IMR-90 (cell line): ENCODE results near the gene ADAMTS13. TPM values are rescaled to one million over a fixed set of nuclear protein-coding genes. Genes with fewer than 3 reads are reported as not detected.
A peak's percentile ranks its signal among the peaks of the same experiment; 100 is the strongest.

ENCODE experiments used
- ATAC-seq: fragments of 200-7000 bp; cut with Tn5 transposase; 2 replicates; pipeline ENCODE4 v1.9.1; 2020; ENCODE audit warnings: low read depth, mild to moderate bottlenecking, moderate library complexity
- BruUV-seq: library from RNA; stranded (reverse); fragments of 400-500 nt; replicated peaks from 2 replicates; lab custom pipeline; 2021; lab: Mats Ljungman, UMichigan
- CTCF ChIA-PET: fragments of 300-600 bp; formaldehyde crosslinking; extraction: SDS; loops from one replicate; lab custom pipeline; 2021; ENCODE audit warnings: antibody characterized with exemption; lab: Yijun Ruan, JAX
- POLR2A ChIA-PET: fragments of 300-600 bp; sonication (Branson Sonifier 250); formaldehyde crosslinking; loops from one replicate; lab custom pipeline; 2022; ENCODE audit warnings: antibody characterized with exemption; ENCODE audit not compliant: unreplicated experiment; lab: Charles Lee
- DNase-seq: peaks from one replicate; pipeline ENCODE4 v3.0.0; 2013
- H2AFZ ChIP-seq: replicated peaks from 2 replicates; pipeline ENCODE3; 2013; ENCODE audit warnings: low read length, mild to moderate bottlenecking; ENCODE audit not compliant: poor library complexity
- H2AK5ac ChIP-seq: 2 replicates; pipeline ENCODE4 v1.6.1; 2013; ENCODE audit warnings: low read depth, low read length, inconsistent platforms
- H2AK9ac ChIP-seq: replicated peaks from 2 replicates; pipeline ENCODE3; 2013; ENCODE audit warnings: mild to moderate bottlenecking, low read depth, low read length, moderate library complexity; ENCODE audit not compliant: poor library complexity
- H2BK120ac ChIP-seq: 2 replicates; pipeline ENCODE4 v1.6.1; 2013; ENCODE audit warnings: low read depth, low read length, inconsistent platforms
- H2BK15ac ChIP-seq: 3 replicates; pipeline ENCODE4 v1.6.1; 2013; ENCODE audit warnings: low read depth, low read length, inconsistent platforms
- H2BK20ac ChIP-seq: 2 replicates; pipeline ENCODE4 v1.6.1; 2013; ENCODE audit warnings: low read depth, mild to moderate bottlenecking, inconsistent platforms, low read length, moderate library complexity
- H2BK5ac ChIP-seq: 2 replicates; pipeline ENCODE4 v1.6.1; 2013; ENCODE audit warnings: mild to moderate bottlenecking, low read depth, low read length, inconsistent platforms; ENCODE audit not compliant: poor library complexity, severe bottlenecking
- H3K14ac ChIP-seq: replicated peaks from 2 replicates; pipeline ENCODE4 v1.6.1; 2013; ENCODE audit warnings: low read depth, low read length, inconsistent platforms
- H3K18ac ChIP-seq: 2 replicates; pipeline ENCODE4 v1.6.1; 2013; ENCODE audit warnings: low read depth, low read length, control low read depth
- H3K23ac ChIP-seq: 2 replicates; pipeline ENCODE4 v1.6.1; 2013; ENCODE audit warnings: low read depth, low read length, inconsistent platforms
- H3K27ac ChIP-seq: 2 replicates; pipeline ENCODE4 v1.5.1; 2013; ENCODE audit warnings: mild to moderate bottlenecking, control low read depth, low read length; ENCODE audit not compliant: insufficient read depth
- H3K27me3 ChIP-seq: 2 replicates; pipeline ENCODE4 v1.6.1; 2013; ENCODE audit warnings: low read length; ENCODE audit not compliant: control insufficient read depth, insufficient read depth
- H3K36me3 ChIP-seq: 2 replicates; pipeline ENCODE4 v1.6.1; 2013; ENCODE audit warnings: low read length, mixed read lengths; ENCODE audit not compliant: control insufficient read depth, insufficient read depth
- H3K4ac ChIP-seq: 2 replicates; pipeline ENCODE4 v1.6.1; 2013; ENCODE audit warnings: low read depth, low read length, inconsistent platforms
- H3K4me1 ChIP-seq: 2 replicates; pipeline ENCODE4 v1.6.1; 2013; ENCODE audit warnings: low read length, mixed read lengths; ENCODE audit not compliant: control insufficient read depth, insufficient read depth
- H3K4me2 ChIP-seq: 2 replicates; pipeline ENCODE4 v1.6.1; 2013; ENCODE audit warnings: low read depth, mild to moderate bottlenecking, control low read depth, low read length, moderate library complexity
- H3K4me3 ChIP-seq: 2 replicates; pipeline ENCODE4 v1.5.1; 2013; ENCODE audit warnings: low read depth, mild to moderate bottlenecking, control low read depth, low read length, moderate library complexity; ENCODE audit not compliant: insufficient read depth
- H3K56ac ChIP-seq: 2 replicates; pipeline ENCODE4 v1.6.1; 2013; ENCODE audit warnings: low read length, inconsistent platforms; ENCODE audit not compliant: insufficient read depth; ENCODE audit errors: extremely low read depth
- H3K79me1 ChIP-seq, 2 experiments: 2 replicates each; pipeline ENCODE4 v1.6.1; 2013; ENCODE audit warnings: low read length in 2 of 2, inconsistent platforms in 1 of 2, low read depth in 1 of 2
- H3K9ac ChIP-seq: 2 replicates; pipeline ENCODE4 v1.6.1; 2013; ENCODE audit warnings: low read depth, low read length, control low read depth
- H3K9me1 ChIP-seq: 2 replicates; pipeline ENCODE4 v1.6.1; 2013; ENCODE audit warnings: low read length, inconsistent platforms; ENCODE audit not compliant: insufficient read depth
- H3K9me3 ChIP-seq: 2 replicates; pipeline ENCODE4 v1.6.1; 2013; ENCODE audit warnings: low read length; ENCODE audit not compliant: control insufficient read depth, insufficient read depth
- H4K20me1 ChIP-seq: 2 replicates; pipeline ENCODE4 v1.6.1; 2013; ENCODE audit warnings: low read length, inconsistent platforms; ENCODE audit not compliant: insufficient read depth
- H4K5ac ChIP-seq: 2 replicates; pipeline ENCODE4 v1.6.1; 2013; ENCODE audit warnings: mild to moderate bottlenecking, low read depth, low read length, control low read depth
- H4K8ac ChIP-seq, 2 experiments: 2 replicates each; pipeline ENCODE4 v1.6.1; 2013; ENCODE audit warnings: low read depth in 2 of 2, low read length in 2 of 2, control low read depth in 1 of 2, inconsistent platforms in 1 of 2
- H4K91ac ChIP-seq: 2 replicates; pipeline ENCODE4 v1.6.1; 2013; ENCODE audit warnings: low read depth, low read length, inconsistent platforms; ENCODE audit not compliant: insufficient read depth
- BHLHE40 ChIP-seq: fragments of 150-350 bp; IDR thresholded peaks from 2 replicates; pipeline ENCODE4 v1.6.1; 2016; ENCODE audit warnings: mild to moderate bottlenecking, low read depth, low read length
- CEBPB ChIP-seq: IDR thresholded peaks from 2 replicates; pipeline ENCODE4 v1.6.1; 2012; ENCODE audit warnings: low read depth, low read length, improper control_type of control experiment
- CHD1 ChIP-seq: IDR thresholded peaks from 2 replicates; pipeline ENCODE4 v1.6.1; 2012; ENCODE audit warnings: low read depth, low read length, improper control_type of control experiment
- CTCF ChIP-seq: conservative IDR thresholded peaks from 2 replicates; pipeline ENCODE4 v1.5.1; 2012; ENCODE audit warnings: mild to moderate bottlenecking, low read depth, low read length, improper control_type of control experiment
- ELK1 ChIP-seq: fragments of 150-350 bp; IDR thresholded peaks from 2 replicates; pipeline ENCODE4 v1.6.1; 2016; ENCODE audit warnings: low read depth, mild to moderate bottlenecking, low read length, moderate library complexity, borderline replicate concordance
- FOS ChIP-seq: fragments of 150-350 bp; IDR thresholded peaks from 2 replicates; pipeline ENCODE4 v1.6.1; 2016; ENCODE audit warnings: low read depth, low read length
- MAFK ChIP-seq: IDR thresholded peaks from 2 replicates; pipeline ENCODE4 v1.6.1; 2012; ENCODE audit warnings: low read depth, low read length, improper control_type of control experiment
- MAZ ChIP-seq: IDR thresholded peaks from 2 replicates; pipeline ENCODE4 v1.6.1; 2012; ENCODE audit warnings: low read depth, mild to moderate bottlenecking, low read length, improper control_type of control experiment, moderate library complexity, borderline replicate concordance
- MXI1 ChIP-seq: IDR thresholded peaks from 2 replicates; pipeline ENCODE4 v1.6.1; 2012; ENCODE audit warnings: low read depth, mild to moderate bottlenecking, low read length, moderate library complexity, borderline replicate concordance
- NFE2L2 ChIP-seq: fragments of 150-350 bp; IDR thresholded peaks from 2 replicates; pipeline ENCODE4 v1.6.1; 2016; ENCODE audit warnings: low read depth, mild to moderate bottlenecking, low read length
- POLR2A ChIP-seq: IDR thresholded peaks from 2 replicates; pipeline ENCODE4 v1.6.1; 2012; ENCODE audit warnings: mild to moderate bottlenecking, low read depth, low read length
- RAD21 ChIP-seq: IDR thresholded peaks from 2 replicates; pipeline ENCODE4 v1.6.1; 2012; ENCODE audit warnings: low read length, improper control_type of control experiment
- RCOR1 ChIP-seq: IDR thresholded peaks from 2 replicates; pipeline ENCODE4 v1.6.1; 2012; ENCODE audit warnings: mild to moderate bottlenecking, low read length, improper control_type of control experiment; ENCODE audit not compliant: insufficient replicate concordance
- RFX5 ChIP-seq: IDR thresholded peaks from 2 replicates; pipeline ENCODE4 v1.8.0; 2012; ENCODE audit warnings: low read depth, mild to moderate bottlenecking, low read length, moderate library complexity
- SMC3 ChIP-seq: fragments of 150-350 bp; IDR thresholded peaks from 2 replicates; pipeline ENCODE4 v1.6.1; 2016; ENCODE audit warnings: low read depth, mild to moderate bottlenecking, antibody characterized with exemption, low read length, moderate library complexity
- USF2 ChIP-seq: fragments of 150-350 bp; IDR thresholded peaks from 2 replicates; pipeline ENCODE4 v1.6.1; 2017; ENCODE audit warnings: mild to moderate bottlenecking, antibody characterized with exemption, low read length, low read depth
- WGBS, 2 experiments: methylation state at CpG; one replicate each; pipeline versions ENCODE4 v1.1.5 to v1.1.7; 2013; ENCODE audit warnings: missing lambda C conversion rate in 2 of 2; ENCODE audit not compliant: insufficient read length in 1 of 2; ENCODE audit errors: extremely low coverage in 2 of 2; 5-methylcytosine and 5-hydroxymethylcytosine counted together
- dilution Hi-C: fragments of 300-500 bp; cut with HindIII; formaldehyde crosslinking; loops from one replicate; pipeline ENCODE4 v1.14.3; 2018; ENCODE audit warnings: low sequenced_read_pairs; ENCODE audit not compliant: unreplicated experiment
- in situ Hi-C: fragments of 300-500 bp; cut with MboI; formaldehyde crosslinking; loops from 3 replicates; pipeline ENCODE4 v1.14.3; 2019; ENCODE audit warnings: low sequenced_read_pairs, inconsistent platforms, mixed read lengths
- intact Hi-C: fragments of 100-400 bp; cut with micrococcal nuclease; formaldehyde crosslinking; loops from 2 replicates; pipeline ENCODE4 v1.10.0; 2022
- polyA plus RNA-seq, 3 experiments: library from polyadenylated mRNA; depleted of rRNA; stranded (reverse); fragments of >200 nt; gene quantifications; 2 replicates each; pipeline ENCODE4 v1.2.3, GENCODE V29; 2012; ENCODE audit warnings: low replicate concordance in 1 of 3
- total RNA-seq: library from RNA; depleted of rRNA; stranded (reverse); fragments of >200 nt; gene quantifications from 2 replicates; pipeline ENCODE4 v1.2.3, GENCODE V29; 2012

ADAMTS13 gene
- total and polyA plus RNA-seq, 2 of the 4 experiments (the other 2 are of a cell fraction), result 0.18 to 2.8 TPM

GRCh38 chr9:133420392-133420827 lies 1.8 kb upstream of the ADAMTS13 start:
- DNase-seq, result no peak
- Histone ChIP-seq H2BK15ac (no peak overlapping the region), H3K9me1 (peaks cover 19% of the 10 kb centered on the region), H3K23ac (no peak overlapping the region), H2BK5ac (no peak overlapping the region), H3K79me1 (peaks cover 18 to 19% of the 10 kb centered on the region in 2 experiments), H3K4me3 (no peak overlapping the region), H3K18ac (no peak overlapping the region), H3K27ac (no peak overlapping the region), H3K9ac (no peak overlapping the region), H3K36me3 (peaks cover 2% of the 10 kb centered on the region; the same call in 1 of the 2 replicates), H3K56ac (no peak overlapping the region), H3K9me3 (no peaks in the 10 kb centered on the region), H3K4ac (no peak overlapping the region), H4K91ac (no peak overlapping the region), H2BK120ac (no peak overlapping the region), H2BK20ac (no peak overlapping the region), H4K20me1 (peaks cover 12% of the 10 kb centered on the region; the same call in 1 of the 2 replicates), H3K4me2 (no peak overlapping the region), H2AK5ac (no peak overlapping the region), H3K4me1 (peaks cover 12% of the 10 kb centered on the region; the same call in 1 of the 2 replicates), H3K14ac (no peak overlapping the region), H4K5ac (no peak overlapping the region), H2AFZ (peak overlapping the region; percentile 41), H3K27me3 (no peaks in the 10 kb centered on the region; the same call in 1 of the 2 replicates), H2AK9ac (no peak overlapping the region), H4K8ac (no peak overlapping the region)
- ChIA-PET CTCF (interaction anchor here (0.7 kb wide), 1 partner anchor 261 kb away, joined by 4 read pairs; no protein-coding TSS in a partner anchor), POLR2A (no interaction called here)
- no TSS peak for BruUV-seq
- in situ Hi-C loops, result no loop called here
- intact Hi-C loops, result loop anchor here (5.0 kb wide), 1 partner anchor 37 kb away; the partner anchor contains the start of gene CACFD1
- WGBS, 2 experiments, result 77% methylated on average over 5 of the region's 5 CpGs; no CpG with 5 or more reads in 1 of the 2 experiments
- dilution Hi-C loops, result no loop called here
- no peak for ATAC-seq
- TF ChIP-seq ELK1 (no peak), POLR2A (no peak), MAFK (no peak), USF2 (no peak), RCOR1 (no peak), FOS (no peak), SMC3 (no peak), CTCF (no peak), NFE2L2 (no peak), CHD1 (no peak), RAD21 (no peak), MAZ (no peak), BHLHE40 (no peak), RFX5 (no peak), CEBPB (no peak), MXI1 (no peak)
